MM.1S (cell line): Measurements from ENCODE around the gene PHF21A.

Experiments
- DNase-seq: peaks from one replicate; pipeline ENCODE4 v3.0.0-alpha.2; 2015
- H2AFZ ChIP-seq: fragments of 300-600 bp; sonication (generic); 2 replicates; pipeline ENCODE4 v1.6.0; 2016; ENCODE audit warnings: antibody characterized with exemption, low read length
- H3F3A ChIP-seq: fragments of 300-600 bp; sonication (generic); 2 replicates; pipeline ENCODE4 v1.6.1; 2016; ENCODE audit warnings: mild to moderate bottlenecking, antibody characterized with exemption, low read length, moderate library complexity, mixed read lengths; ENCODE audit not compliant: insufficient read depth
- H3K27ac ChIP-seq: fragments of 300-600 bp; sonication (generic); 2 replicates; pipeline ENCODE4 v1.5.1; 2016; ENCODE audit warnings: mild to moderate bottlenecking, low read length
- H3K27me3 ChIP-seq: fragments of 300-600 bp; sonication (generic); replicated peaks from 2 replicates; pipeline ENCODE4 v1.6.0; 2016; ENCODE audit warnings: low read length; ENCODE audit not compliant: insufficient read depth
- H3K36me3 ChIP-seq: fragments of 300-600 bp; sonication (generic); replicated peaks from 2 replicates; pipeline ENCODE4 v1.6.1; 2016; ENCODE audit warnings: mild to moderate bottlenecking, low read length, mixed read lengths; ENCODE audit not compliant: insufficient read depth
- H3K4me1 ChIP-seq: fragments of 300-600 bp; sonication (generic); 2 replicates; pipeline ENCODE4 v1.6.1; 2016; ENCODE audit warnings: low read length, mixed read lengths
- H3K4me2 ChIP-seq: fragments of 300-600 bp; sonication (generic); 2 replicates; pipeline ENCODE4 v1.6.0; 2016; ENCODE audit warnings: low read depth, low read length
- H3K4me3 ChIP-seq: fragments of 300-600 bp; sonication (generic); 2 replicates; pipeline ENCODE4 v1.5.1; 2016; ENCODE audit warnings: low read length, mixed read lengths
- H3K79me2 ChIP-seq: fragments of 300-600 bp; sonication (generic); 2 replicates; pipeline ENCODE4 v1.6.1; 2016; ENCODE audit warnings: mixed run types, low read length, mixed read lengths
- H3K9ac ChIP-seq: fragments of 300-600 bp; sonication (generic); 2 replicates; pipeline ENCODE4 v1.6.1; 2016; ENCODE audit warnings: low read length, mixed read lengths
- H3K9me2 ChIP-seq: fragments of 300-600 bp; sonication (generic); replicated peaks from 2 replicates; pipeline ENCODE4 v1.6.1; 2016; ENCODE audit warnings: mild to moderate bottlenecking, low read length, mixed read lengths; ENCODE audit not compliant: insufficient read depth
- H3K9me3 ChIP-seq: fragments of 300-600 bp; sonication (generic); replicated peaks from 2 replicates; pipeline ENCODE4 v1.6.1; 2016; ENCODE audit warnings: mild to moderate bottlenecking, low read length, mixed read lengths; ENCODE audit not compliant: insufficient read depth
- H4K20me1 ChIP-seq: fragments of 300-600 bp; sonication (generic); 2 replicates; pipeline ENCODE4 v1.6.1; 2016; ENCODE audit warnings: mild to moderate bottlenecking, low read length, moderate library complexity, mixed read lengths; ENCODE audit not compliant: insufficient read depth
- EZH2 ChIP-seq: fragments of 300-600 bp; sonication (generic); optimal IDR thresholded peaks from 2 replicates; pipeline ENCODE3; 2017; ENCODE audit warnings: low read depth, mild to moderate bottlenecking, antibody characterized with exemption, low read length, mixed read lengths
- EZH2phosphoT487 ChIP-seq: fragments of 300-600 bp; sonication (generic); IDR thresholded peaks from 2 replicates; pipeline ENCODE4 v1.6.1; 2018; ENCODE audit warnings: antibody characterized with exemption, low read length
- TF ChIP-seq, protein P1 (sequence below): fragments of 300-600 bp; sonication (generic); IDR thresholded peaks from 2 replicates; pipeline ENCODE4 v1.5.1; 2016; ENCODE audit warnings: antibody characterized with exemption, low read length, mixed read lengths

Gene PHF21A

DNA sequence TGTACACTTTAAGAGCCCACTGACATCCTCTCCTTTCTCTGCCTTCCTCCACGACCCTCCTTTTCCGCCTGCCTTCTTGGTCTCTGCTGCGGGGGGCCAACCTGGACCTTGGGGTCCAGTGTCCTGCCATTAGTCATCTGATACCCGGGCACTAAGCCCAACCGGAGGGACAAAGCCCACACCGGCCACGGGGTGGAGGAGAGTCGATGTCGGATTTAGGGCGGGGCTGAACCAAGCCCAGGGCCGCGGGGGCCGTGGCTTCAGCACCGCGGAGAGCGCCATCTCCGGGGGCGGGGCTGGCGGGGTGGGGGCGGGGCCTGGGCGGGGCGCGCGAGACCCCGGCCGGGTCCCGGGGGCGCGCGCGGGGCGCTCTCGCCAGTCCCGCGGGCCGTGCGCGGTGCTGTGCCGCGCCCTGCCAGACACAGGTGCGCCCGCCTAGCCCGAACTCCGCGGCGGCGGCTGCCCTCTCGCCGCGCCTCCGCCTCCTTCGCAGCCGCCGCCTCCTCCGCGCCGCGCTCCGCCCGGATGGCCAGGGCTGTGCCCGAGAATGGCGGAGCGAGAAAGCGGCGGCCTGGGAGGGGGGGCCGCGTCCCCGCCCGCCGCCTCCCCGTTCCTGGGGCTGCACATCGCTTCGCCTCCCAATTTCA is 235.9 kb downstream of the PHF21A start, which contains the start of gene MAPK8IP1:
TSS of gene MAPK8IP1 (plus strand) at position 378 of the 647 bp plus-strand sequence. CDS start at position 548, 170 bp downstream.
- TF ChIP-seq, protein P1, sequence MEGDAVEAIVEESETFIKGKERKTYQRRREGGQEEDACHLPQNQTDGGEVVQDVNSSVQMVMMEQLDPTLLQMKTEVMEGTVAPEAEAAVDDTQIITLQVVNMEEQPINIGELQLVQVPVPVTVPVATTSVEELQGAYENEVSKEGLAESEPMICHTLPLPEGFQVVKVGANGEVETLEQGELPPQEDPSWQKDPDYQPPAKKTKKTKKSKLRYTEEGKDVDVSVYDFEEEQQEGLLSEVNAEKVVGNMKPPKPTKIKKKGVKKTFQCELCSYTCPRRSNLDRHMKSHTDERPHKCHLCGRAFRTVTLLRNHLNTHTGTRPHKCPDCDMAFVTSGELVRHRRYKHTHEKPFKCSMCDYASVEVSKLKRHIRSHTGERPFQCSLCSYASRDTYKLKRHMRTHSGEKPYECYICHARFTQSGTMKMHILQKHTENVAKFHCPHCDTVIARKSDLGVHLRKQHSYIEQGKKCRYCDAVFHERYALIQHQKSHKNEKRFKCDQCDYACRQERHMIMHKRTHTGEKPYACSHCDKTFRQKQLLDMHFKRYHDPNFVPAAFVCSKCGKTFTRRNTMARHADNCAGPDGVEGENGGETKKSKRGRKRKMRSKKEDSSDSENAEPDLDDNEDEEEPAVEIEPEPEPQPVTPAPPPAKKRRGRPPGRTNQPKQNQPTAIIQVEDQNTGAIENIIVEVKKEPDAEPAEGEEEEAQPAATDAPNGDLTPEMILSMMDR = no peak
- H3F3A ChIP-seq = no peaks in the 10 kb centered on the region
- no peaks in the 10 kb centered on the region for H3K27me3 ChIP-seq
- peak; percentile 76 for DNase-seq
- H4K20me1 ChIP-seq = no peaks in the 10 kb centered on the region
- H2AFZ ChIP-seq = no peak within 1 kb of the TSS
- no peak within 1 kb of the TSS for H3K27ac ChIP-seq
- H3K9ac ChIP-seq = no peak within 1 kb of the TSS; the same call in 1 of the 2 replicates
- peak within 1 kb of the TSS; percentile 50; the same call in 1 of the 2 replicates for H3K4me3 ChIP-seq
- H3K9me3 ChIP-seq = no peaks in the 10 kb centered on the region
- H3K36me3 ChIP-seq = no peaks in the 10 kb centered on the region
- peak within 1 kb of the TSS; percentile 94; the same call in 1 of the 2 replicates for H3K4me2 ChIP-seq
- no peaks in the 10 kb centered on the region for H3K4me1 ChIP-seq
- H3K9me2 ChIP-seq = no peaks in the 10 kb centered on the region
- no peaks in the 10 kb centered on the region for H3K79me2 ChIP-seq

DNA sequence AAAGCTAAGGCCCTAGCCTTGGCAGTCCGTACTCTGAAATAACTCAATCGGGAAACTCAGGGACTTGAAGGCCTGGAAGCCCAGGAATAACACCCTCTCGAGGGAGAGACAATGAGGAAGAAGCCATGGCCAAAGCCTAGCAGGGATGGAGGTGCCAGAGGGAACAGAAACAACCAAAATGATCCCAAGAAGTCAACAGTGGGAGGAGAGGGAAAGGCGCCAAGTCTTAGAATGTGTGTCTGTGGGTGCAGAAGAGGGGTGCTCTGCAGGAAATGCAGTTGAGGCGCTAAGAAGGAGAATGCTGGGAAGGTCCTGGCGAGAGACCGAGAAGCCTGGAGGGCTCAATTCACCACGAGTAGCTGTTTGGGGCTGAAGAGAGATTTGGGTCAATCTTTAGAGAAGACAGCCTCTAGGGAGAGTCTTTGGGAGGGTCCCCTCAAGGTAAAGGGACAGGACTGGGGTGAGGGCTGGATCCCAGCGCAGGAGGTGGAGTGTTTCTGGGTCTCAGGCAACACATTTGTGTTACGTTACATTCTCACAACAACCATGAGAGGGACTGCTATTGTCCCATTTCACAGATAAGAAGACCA is 236.6 kb downstream of the PHF21A start:
- Histone ChIP-seq H3K27me3 (no peaks in the 10 kb centered on the region), H3K79me2 (no peaks in the 10 kb centered on the region), H3K9ac (no peak overlapping the region), H3K9me3 (no peaks in the 10 kb centered on the region), H3F3A (no peaks in the 10 kb centered on the region), H2AFZ (no peak overlapping the region), H4K20me1 (no peaks in the 10 kb centered on the region), H3K4me3 (no peak overlapping the region), H3K4me2 (no peak overlapping the region), H3K36me3 (no peaks in the 10 kb centered on the region), H3K4me1 (no peaks in the 10 kb centered on the region), H3K9me2 (no peaks in the 10 kb centered on the region), H3K27ac (no peak overlapping the region)
- TF ChIP-seq EZH2 (no peak), EZH2phosphoT487 (no peak)
- TF ChIP-seq, protein P1 = no peak
- DNase-seq = no peak
